HepG2 (cell line): ENCODE results near the gene JUND. TPM values are rescaled to one million over a fixed set of nuclear protein-coding genes. Genes with fewer than 3 reads are reported as not detected.

Source experiments
- ARID3A ChIP-seq: IDR thresholded peaks from 2 replicates; pipeline ENCODE4 v1.6.1; 2012; ENCODE audit warnings: low read depth, low read length, improper control_type of control experiment
- ATF1 ChIP-seq: IDR thresholded peaks from 2 replicates; pipeline ENCODE4 v1.6.1; 2016; ENCODE audit warnings: mild to moderate bottlenecking, control low read depth
- BORCS8-MEF2B ChIP-seq: sonication (generic); formaldehyde crosslinking; IDR thresholded peaks from 2 replicates; pipeline ENCODE4 v1.8.0; 2022; ENCODE audit warnings: mild to moderate bottlenecking, missing genetic modification reagents
- HDAC2 ChIP-seq: sonication (generic); formaldehyde crosslinking; IDR thresholded peaks from 2 replicates; pipeline ENCODE4 v1.4.0; 2020; ENCODE audit warnings: missing genetic modification reagents
- HDAC6 ChIP-seq: fragments of 200-600 bp; sonication (generic); IDR thresholded peaks from 2 replicates; pipeline ENCODE4 v1.7.0; 2017; ENCODE audit warnings: mild to moderate bottlenecking, antibody characterized with exemption, low read length, low read depth
- JUN ChIP-seq: sonication (generic); formaldehyde crosslinking; IDR thresholded peaks from 2 replicates; pipeline ENCODE4 v1.4.0; 2020; ENCODE audit warnings: mild to moderate bottlenecking, missing genetic modification reagents
- JUND ChIP-seq: sonication (generic); formaldehyde crosslinking; IDR thresholded peaks from 2 replicates; pipeline ENCODE4 v1.8.0; 2022; ENCODE audit warnings: mild to moderate bottlenecking, missing genetic modification reagents
- PBX2 ChIP-seq: IDR thresholded peaks from 2 replicates; pipeline ENCODE4 v1.6.1; 2016; ENCODE audit warnings: control low read depth
- SMAD3 ChIP-seq: sonication (generic); formaldehyde crosslinking; IDR thresholded peaks from 2 replicates; pipeline ENCODE4 v1.4.0; 2020; ENCODE audit warnings: missing genetic modification reagents
- TARDBP ChIP-seq: sonication (generic); formaldehyde crosslinking; IDR thresholded peaks from 2 replicates; pipeline ENCODE4 v1.8.0; 2022; ENCODE audit warnings: mild to moderate bottlenecking, missing genetic modification reagents
- ZNF232 ChIP-seq: sonication (generic); formaldehyde crosslinking; IDR thresholded peaks from 2 replicates; pipeline ENCODE4 v1.4.0; 2020; ENCODE audit warnings: missing genetic modification reagents, borderline replicate concordance
- ZNF33A ChIP-seq: sonication (generic); formaldehyde crosslinking; IDR thresholded peaks from 2 replicates; pipeline ENCODE4 v1.5.1; 2020; ENCODE audit warnings: missing genetic modification reagents, mild to moderate bottlenecking, moderate library complexity, borderline replicate concordance
- ZNF383 ChIP-seq: sonication (generic); formaldehyde crosslinking; IDR thresholded peaks from 2 replicates; pipeline ENCODE4 v1.4.0; 2020; ENCODE audit warnings: missing genetic modification reagents, mild to moderate bottlenecking, borderline replicate concordance
- ZNF441 ChIP-seq: sonication (generic); formaldehyde crosslinking; IDR thresholded peaks from 2 replicates; pipeline ENCODE4 v1.7.0; 2021; ENCODE audit warnings: missing genetic modification reagents, borderline replicate concordance
- ZNF451 ChIP-seq: sonication (generic); formaldehyde crosslinking; IDR thresholded peaks from 2 replicates; pipeline ENCODE4 v1.5.0; 2020; ENCODE audit warnings: mild to moderate bottlenecking, missing genetic modification reagents
- ZNF615 ChIP-seq: sonication (generic); formaldehyde crosslinking; IDR thresholded peaks from 2 replicates; pipeline ENCODE4 v1.5.0; 2020; ENCODE audit warnings: mild to moderate bottlenecking, missing genetic modification reagents, borderline replicate concordance
- polyA plus RNA-seq, 8 experiments: library from polyadenylated mRNA; depleted of rRNA in 3 of 8; stranded (reverse) in 7 of 8; unstranded in 1 of 8; fragments of >200 nt; fragmentation: Illumina TruSeq in 4 of 8; extraction: Trizol in 4 of 8; gene quantifications; 2 replicates each; pipeline versions ENCODE4 v1.2.1 to v1.2.3, GENCODE V29; 2011 to 2016; ENCODE audit warnings: low read depth in 4 of 8, missing spikeins in 1 of 8, mixed read lengths in 1 of 8; ENCODE audit not compliant: insufficient read depth in 1 of 8
- total RNA-seq, 5 experiments: library from RNA; depleted of rRNA; stranded (reverse); fragments of >200 nt; fragmentation: Illumina TruSeq; extraction: Trizol; gene quantifications; 2 replicates each; pipeline ENCODE4 v1.2.3, GENCODE V29; 2016; ENCODE audit warnings: low read depth in 1 of 5
- TF ChIP-seq, protein P1 (sequence below): sonication (generic); formaldehyde crosslinking; IDR thresholded peaks from 2 replicates; pipeline ENCODE4 v1.8.1; 2022; ENCODE audit warnings: low read depth, mild to moderate bottlenecking, missing genetic modification reagents
- TF ChIP-seq, protein P2 (sequence below): sonication (generic); formaldehyde crosslinking; IDR thresholded peaks from 2 replicates; pipeline ENCODE4 v1.4.0; 2020; ENCODE audit warnings: missing genetic modification reagents, borderline replicate concordance

JUND gene
- total and polyA plus RNA-seq, 2 of the 13 experiments (the other 11 are each of a cell fraction or from before 2014, with no cell fraction given), result 41.2 to 59.8 TPM

- TF ChIP-seq, protein P1, sequence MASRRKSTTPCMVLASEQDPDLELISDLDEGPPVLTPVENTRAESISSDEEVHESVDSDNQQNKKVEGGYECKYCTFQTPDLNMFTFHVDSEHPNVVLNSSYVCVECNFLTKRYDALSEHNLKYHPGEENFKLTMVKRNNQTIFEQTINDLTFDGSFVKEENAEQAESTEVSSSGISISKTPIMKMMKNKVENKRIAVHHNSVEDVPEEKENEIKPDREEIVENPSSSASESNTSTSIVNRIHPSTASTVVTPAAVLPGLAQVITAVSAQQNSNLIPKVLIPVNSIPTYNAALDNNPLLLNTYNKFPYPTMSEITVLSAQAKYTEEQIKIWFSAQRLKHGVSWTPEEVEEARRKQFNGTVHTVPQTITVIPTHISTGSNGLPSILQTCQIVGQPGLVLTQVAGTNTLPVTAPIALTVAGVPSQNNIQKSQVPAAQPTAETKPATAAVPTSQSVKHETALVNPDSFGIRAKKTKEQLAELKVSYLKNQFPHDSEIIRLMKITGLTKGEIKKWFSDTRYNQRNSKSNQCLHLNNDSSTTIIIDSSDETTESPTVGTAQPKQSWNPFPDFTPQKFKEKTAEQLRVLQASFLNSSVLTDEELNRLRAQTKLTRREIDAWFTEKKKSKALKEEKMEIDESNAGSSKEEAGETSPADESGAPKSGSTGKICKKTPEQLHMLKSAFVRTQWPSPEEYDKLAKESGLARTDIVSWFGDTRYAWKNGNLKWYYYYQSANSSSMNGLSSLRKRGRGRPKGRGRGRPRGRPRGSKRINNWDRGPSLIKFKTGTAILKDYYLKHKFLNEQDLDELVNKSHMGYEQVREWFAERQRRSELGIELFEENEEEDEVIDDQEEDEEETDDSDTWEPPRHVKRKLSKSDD (CRISPR knock-in tag), result no peak
- 0 out of 2 replicates have a peak, but pooled peaks have one; percentile 17 for TF ChIP-seq TARDBP (CRISPR knock-in tag)
- TF ChIP-seq ZNF451, result no peak
- no peak for TF ChIP-seq ATF1
- no peak for TF ChIP-seq ARID3A
- no peak for TF ChIP-seq PBX2 (CRISPR knock-in tag)
- TF ChIP-seq ZNF441 (CRISPR knock-in tag), result no peak
- TF ChIP-seq ZNF383 (CRISPR knock-in tag), result no peak
- TF ChIP-seq JUND (CRISPR knock-in tag), result no peak
- TF ChIP-seq HDAC6, result no peak
- TF ChIP-seq ZNF615 (CRISPR knock-in tag), result 0 out of 2 replicates have a peak, but pooled peaks have one; percentile 47
- TF ChIP-seq, protein P2, sequence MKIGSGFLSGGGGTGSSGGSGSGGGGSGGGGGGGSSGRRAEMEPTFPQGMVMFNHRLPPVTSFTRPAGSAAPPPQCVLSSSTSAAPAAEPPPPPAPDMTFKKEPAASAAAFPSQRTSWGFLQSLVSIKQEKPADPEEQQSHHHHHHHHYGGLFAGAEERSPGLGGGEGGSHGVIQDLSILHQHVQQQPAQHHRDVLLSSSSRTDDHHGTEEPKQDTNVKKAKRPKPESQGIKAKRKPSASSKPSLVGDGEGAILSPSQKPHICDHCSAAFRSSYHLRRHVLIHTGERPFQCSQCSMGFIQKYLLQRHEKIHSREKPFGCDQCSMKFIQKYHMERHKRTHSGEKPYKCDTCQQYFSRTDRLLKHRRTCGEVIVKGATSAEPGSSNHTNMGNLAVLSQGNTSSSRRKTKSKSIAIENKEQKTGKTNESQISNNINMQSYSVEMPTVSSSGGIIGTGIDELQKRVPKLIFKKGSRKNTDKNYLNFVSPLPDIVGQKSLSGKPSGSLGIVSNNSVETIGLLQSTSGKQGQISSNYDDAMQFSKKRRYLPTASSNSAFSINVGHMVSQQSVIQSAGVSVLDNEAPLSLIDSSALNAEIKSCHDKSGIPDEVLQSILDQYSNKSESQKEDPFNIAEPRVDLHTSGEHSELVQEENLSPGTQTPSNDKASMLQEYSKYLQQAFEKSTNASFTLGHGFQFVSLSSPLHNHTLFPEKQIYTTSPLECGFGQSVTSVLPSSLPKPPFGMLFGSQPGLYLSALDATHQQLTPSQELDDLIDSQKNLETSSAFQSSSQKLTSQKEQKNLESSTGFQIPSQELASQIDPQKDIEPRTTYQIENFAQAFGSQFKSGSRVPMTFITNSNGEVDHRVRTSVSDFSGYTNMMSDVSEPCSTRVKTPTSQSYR, result no peak
- no peak for TF ChIP-seq ZNF33A (CRISPR knock-in tag)
- TF ChIP-seq JUN, result no peak
- no peak; the same call in 1 of the 2 replicates for TF ChIP-seq SMAD3 (CRISPR knock-in tag)
- 0 out of 2 replicates have a peak, but pooled peaks have one; percentile 47 for TF ChIP-seq HDAC2 (CRISPR knock-in tag)
- TF ChIP-seq ZNF232 (CRISPR knock-in tag), result no peak
- TF ChIP-seq BORCS8-MEF2B (CRISPR knock-in tag), result no peak
These were observed 36.8 kb upstream of the JUND start (continued) for GRCh38 chr19:18317961-18318800.
